ENCODE results near the gene SUSD1. TPM values are rescaled to one million over a fixed set of nuclear protein-coding genes. Genes with fewer than 3 reads are reported as not detected.
A peak's percentile ranks its signal among the peaks of the same experiment; 100 is the strongest.

SUSD1 gene
- total and polyA plus RNA-seq, 2 donors (not counting 1 experiment from before 2014, with no cell fraction given), result 5.7 to 7.5 TPM

DNA sequence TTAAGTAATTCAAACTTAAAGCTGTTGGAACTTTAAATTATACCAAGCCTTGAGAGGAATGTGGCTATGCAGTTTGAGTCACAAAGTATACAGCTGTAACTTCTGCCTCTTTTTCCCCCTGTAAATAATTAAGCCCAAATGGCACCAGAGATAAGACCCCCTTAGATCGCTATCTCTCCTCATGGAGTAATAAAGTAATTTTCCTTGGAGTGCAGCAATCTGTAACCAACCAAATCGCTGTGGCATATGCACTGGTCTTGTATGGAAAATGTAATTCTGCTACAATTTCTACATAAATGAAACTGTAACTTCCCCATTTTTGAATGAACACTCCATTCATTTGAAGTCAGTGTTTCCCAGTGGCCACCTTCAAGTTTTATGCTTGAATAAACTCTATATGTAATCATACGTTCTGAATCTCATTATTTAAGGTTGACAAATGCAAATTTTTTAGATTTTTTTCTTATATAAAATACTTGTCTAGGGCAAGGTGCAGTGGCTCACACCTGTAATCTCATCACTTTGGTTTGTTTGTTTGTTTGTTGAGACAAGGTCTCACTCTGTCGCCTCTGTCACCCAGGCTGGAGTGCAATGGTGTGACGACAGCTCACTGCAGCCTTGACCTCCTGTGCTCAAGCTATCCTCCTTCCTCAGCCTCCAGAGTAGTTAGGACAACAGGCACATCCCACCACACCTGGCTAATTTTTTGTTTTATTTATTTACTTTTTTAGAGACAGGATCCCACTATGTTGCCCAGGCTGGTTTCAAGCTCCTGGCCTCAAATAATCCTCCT is 12.3 kb downstream of the SUSD1 start:
- H3K4me1 ChIP-seq (ENCODE audit: control insufficient read depth in 2 of 2, insufficient read depth in 2 of 2, low read length in 2 of 2), result peaks cover 12 to 14% of the 10 kb centered on the region in 2 donors
- H3K36me3 ChIP-seq (replicated peaks in 1 of 2; ENCODE audit: control extremely low read depth in 1 of 2, control insufficient read depth in 1 of 2, extremely low read depth in 1 of 2, insufficient read depth in 2 of 2, low read length in 1 of 2), result no peaks in the 10 kb centered on the region
- peak overlapping the region; percentile 50 for H3K4me3 Mint-ChIP-seq
- H3K9me3 Mint-ChIP-seq (ENCODE audit: insufficient read depth), result no peaks in the 10 kb centered on the region
- H3K79me2 ChIP-seq (ENCODE audit: control insufficient read depth, insufficient read depth, low read length), result peaks cover 51% of the 10 kb centered on the region
- no peak for TF ChIP-seq EZH2 (IDR thresholded peaks at IDR 0.05; ENCODE audit: borderline replicate concordance, insufficient read depth, low read depth, low read length, poor library complexity, severe bottlenecking)
- TF ChIP-seq, protein P1, sequence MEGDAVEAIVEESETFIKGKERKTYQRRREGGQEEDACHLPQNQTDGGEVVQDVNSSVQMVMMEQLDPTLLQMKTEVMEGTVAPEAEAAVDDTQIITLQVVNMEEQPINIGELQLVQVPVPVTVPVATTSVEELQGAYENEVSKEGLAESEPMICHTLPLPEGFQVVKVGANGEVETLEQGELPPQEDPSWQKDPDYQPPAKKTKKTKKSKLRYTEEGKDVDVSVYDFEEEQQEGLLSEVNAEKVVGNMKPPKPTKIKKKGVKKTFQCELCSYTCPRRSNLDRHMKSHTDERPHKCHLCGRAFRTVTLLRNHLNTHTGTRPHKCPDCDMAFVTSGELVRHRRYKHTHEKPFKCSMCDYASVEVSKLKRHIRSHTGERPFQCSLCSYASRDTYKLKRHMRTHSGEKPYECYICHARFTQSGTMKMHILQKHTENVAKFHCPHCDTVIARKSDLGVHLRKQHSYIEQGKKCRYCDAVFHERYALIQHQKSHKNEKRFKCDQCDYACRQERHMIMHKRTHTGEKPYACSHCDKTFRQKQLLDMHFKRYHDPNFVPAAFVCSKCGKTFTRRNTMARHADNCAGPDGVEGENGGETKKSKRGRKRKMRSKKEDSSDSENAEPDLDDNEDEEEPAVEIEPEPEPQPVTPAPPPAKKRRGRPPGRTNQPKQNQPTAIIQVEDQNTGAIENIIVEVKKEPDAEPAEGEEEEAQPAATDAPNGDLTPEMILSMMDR (IDR thresholded peaks at IDR 0.05), result no peak
- DNase-seq, result peak; percentile 54
- H3K4me2 ChIP-seq (replicated peaks; ENCODE audit: low read depth, low read length, poor library complexity, severe bottlenecking), result peak overlapping the region; percentile 66
- H3K4me3 ChIP-seq (ENCODE audit: control extremely low read depth in 1 of 5, extremely low read depth in 1 of 5, insufficient read depth in 1 of 5, low read depth in 2 of 5, low read length in 4 of 5), result no peak overlapping the region
- peak overlapping the region; percentile 26 for H3K27ac Mint-ChIP-seq
- peaks cover 17% of the 10 kb centered on the region for H3K4me1 Mint-ChIP-seq
- intact Hi-C loops (cut with micrococcal nuclease), result loop anchor here (1.0 kb wide), 1 partner anchor 11 kb away; no protein-coding TSS in a partner anchor
- ATAC-seq (ENCODE audit: low read depth), result peak; percentile 85
- ChIA-PET CTCF (interaction anchor here (0.6 to 1.2 kb wide), 6 partner anchors 10 to 210 kb away, joined by 3 to 5 read pairs (median 3); no protein-coding TSS in a partner anchor), POLR2A (no interaction called here)
- H2AFZ ChIP-seq (ENCODE audit: insufficient read depth, low read depth, low read length, poor library complexity, severe bottlenecking), result no peak overlapping the region
- H3K27me3 Mint-ChIP-seq, result no peaks in the 10 kb centered on the region
- H3K9me3 ChIP-seq (ENCODE audit: control extremely low read depth in 1 of 3, control insufficient read depth in 2 of 3, insufficient read depth in 1 of 3, low read length in 2 of 3), result no peaks in the 10 kb centered on the region
- no peak overlapping the region for H3K9ac ChIP-seq (ENCODE audit: low read length)
- H4K20me1 ChIP-seq (ENCODE audit: control insufficient read depth, insufficient read depth, low read length, poor library complexity, severe bottlenecking), result no peaks in the 10 kb centered on the region
- H3K27me3 ChIP-seq (replicated peaks in 1 of 4; ENCODE audit: control extremely low read depth in 1 of 4, control insufficient read depth in 3 of 4, insufficient read depth in 4 of 4, low read length in 3 of 4), result no peaks in the 10 kb centered on the region
- H3K27ac ChIP-seq (ENCODE audit: low read length in 2 of 2), result peak overlapping the region in 1 of 2 donors; percentile 19
- 0% methylated on average over 1 of the region's 5 CpGs for WGBS (ENCODE audit: insufficient coverage)

DNA sequence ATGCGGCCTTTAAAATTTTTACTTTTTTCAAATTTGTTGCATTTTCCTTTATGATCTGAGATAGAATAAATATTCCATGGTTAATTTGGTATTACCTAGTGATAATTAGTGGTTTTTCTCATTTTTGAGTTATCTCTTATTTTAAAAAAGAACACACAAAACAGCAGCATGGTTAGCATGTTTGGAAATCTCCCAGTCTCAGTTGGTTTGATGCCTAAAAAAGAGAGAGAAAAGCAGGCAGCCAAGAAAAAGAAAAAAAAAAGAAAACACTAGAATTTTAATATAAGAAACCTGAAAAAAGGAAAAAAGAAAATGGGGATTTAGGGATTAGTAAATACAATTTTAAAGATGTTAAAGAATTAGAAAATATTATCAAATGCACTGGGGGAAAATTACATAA is 15.3 kb downstream of the SUSD1 start:
- Mint-ChIP-seq H3K4me1 (peaks cover 15% of the 10 kb centered on the region), H3K27me3 (no peaks in the 10 kb centered on the region), H3K27ac (no peak overlapping the region), H3K9me3 (ENCODE audit: insufficient read depth) (no peaks in the 10 kb centered on the region), H3K4me3 (no peak overlapping the region)
- Histone ChIP-seq H3K9me3 (ENCODE audit: control extremely low read depth in 1 of 3, control insufficient read depth in 2 of 3, insufficient read depth in 1 of 3, low read length in 2 of 3) (no peaks in the 10 kb centered on the region), H3K36me3 (replicated peaks in 1 of 2; ENCODE audit: control extremely low read depth in 1 of 2, control insufficient read depth in 1 of 2, extremely low read depth in 1 of 2, insufficient read depth in 2 of 2, low read length in 1 of 2) (no peaks in the 10 kb centered on the region), H3K4me3 (ENCODE audit: control extremely low read depth in 1 of 5, extremely low read depth in 1 of 5, insufficient read depth in 1 of 5, low read depth in 2 of 5, low read length in 4 of 5) (no peak overlapping the region), H4K20me1 (ENCODE audit: control insufficient read depth, insufficient read depth, low read length, poor library complexity, severe bottlenecking) (no peaks in the 10 kb centered on the region), H2AFZ (ENCODE audit: insufficient read depth, low read depth, low read length, poor library complexity, severe bottlenecking) (no peak overlapping the region), H3K4me2 (replicated peaks; ENCODE audit: low read depth, low read length, poor library complexity, severe bottlenecking) (no peak overlapping the region), H3K27me3 (replicated peaks in 1 of 4; ENCODE audit: control extremely low read depth in 1 of 4, control insufficient read depth in 3 of 4, insufficient read depth in 4 of 4, low read length in 3 of 4) (no peaks in the 10 kb centered on the region), H3K4me1 (ENCODE audit: control insufficient read depth in 2 of 2, insufficient read depth in 2 of 2, low read length in 2 of 2) (peaks cover 12 to 14% of the 10 kb centered on the region in 2 donors), H3K27ac (ENCODE audit: low read length in 2 of 2) (no peak overlapping the region), H3K9ac (ENCODE audit: low read length) (no peak overlapping the region), H3K79me2 (ENCODE audit: control insufficient read depth, insufficient read depth, low read length) (peaks cover 52% of the 10 kb centered on the region)
- ChIA-PET POLR2A (no interaction called here), CTCF (no interaction called here)
- no CpG with 5 or more reads among the region's 1 CpG for WGBS (ENCODE audit: insufficient coverage)
- intact Hi-C loops (cut with micrococcal nuclease), result no loop called here
- ATAC-seq (ENCODE audit: low read depth) (no peak), DNase-seq (no peak)
- TF ChIP-seq, protein P1 (IDR thresholded peaks at IDR 0.05), result no peak
- TF ChIP-seq EZH2 (IDR thresholded peaks at IDR 0.05; ENCODE audit: borderline replicate concordance, insufficient read depth, low read depth, low read length, poor library complexity, severe bottlenecking), result no peak

Measured in B cell (primary cell).